ENCODE data around the gene IQCH.

The IQCH gene

DNA sequence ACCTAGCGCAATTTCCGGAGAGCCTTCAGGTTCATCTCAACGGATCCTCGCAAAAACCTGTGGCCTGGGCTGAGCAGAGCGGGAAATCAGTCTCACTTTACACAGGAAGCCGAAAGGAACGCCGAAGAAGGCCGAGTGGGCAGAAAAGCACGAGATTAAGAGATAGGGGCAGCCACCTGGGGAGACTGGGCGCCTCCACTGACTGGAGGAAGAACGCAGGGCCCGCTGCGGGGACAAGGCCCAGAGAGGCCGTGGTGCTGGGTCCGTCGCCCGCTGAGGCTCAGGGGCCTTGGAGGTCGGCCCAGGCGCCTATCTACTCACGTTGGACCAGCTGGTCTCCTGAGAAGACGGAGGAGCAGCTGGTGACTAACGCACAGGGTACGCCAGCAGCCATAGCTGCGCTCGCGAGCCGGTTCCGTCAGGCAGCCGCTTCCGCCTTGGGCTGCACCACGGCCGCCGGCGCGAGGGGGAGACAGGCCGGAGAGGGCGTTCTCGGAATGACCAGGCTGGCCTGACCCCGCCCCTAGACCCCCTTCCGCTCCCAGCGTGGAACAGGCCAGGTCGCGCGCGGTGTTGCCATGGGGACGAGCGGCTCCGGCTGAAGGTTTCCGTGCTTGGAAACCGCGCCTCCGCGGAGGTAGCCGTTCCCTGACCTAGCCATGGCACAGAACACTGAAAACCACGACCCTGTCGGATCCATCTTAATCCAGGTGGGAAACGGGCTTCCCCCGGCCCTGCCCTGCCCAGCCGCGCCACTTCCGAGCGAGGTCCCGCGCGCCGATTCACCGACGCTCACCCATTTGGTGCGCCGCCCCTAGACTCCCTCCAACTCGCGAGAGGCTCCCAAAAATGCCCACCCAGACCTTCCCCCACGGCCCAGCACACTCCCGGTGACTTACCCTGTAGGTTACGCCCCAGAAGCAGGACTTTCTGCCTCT is at the start of gene IQCH, which contains the start of gene AAGAB:
IQCH (plus strand) TSS at position 549 of the 938 bp plus-strand sequence; CDS start at position 660, 111 bp downstream.
AAGAB (minus strand) TSS at position 424 of the 938 bp plus-strand sequence; CDS start at position 394, 30 bp downstream.
- H3K27ac ChIP-seq = peak within 1 kb of the TSS; percentile 74
- no peaks in the 10 kb centered on the region for H3K36me3 ChIP-seq
- no peaks in the 10 kb centered on the region for H3K9me3 ChIP-seq
- peak within 1 kb of the TSS; percentile 76 to 85 for H3K4me3 ChIP-seq (ENCODE audit: low read depth in 1 of 2, low read length in 1 of 2)
- H3K27me3 ChIP-seq = peaks cover 21% of the 10 kb centered on the region
- H3K4me1 ChIP-seq (ENCODE audit: control insufficient read depth in 1 of 2, insufficient read depth in 1 of 2, low read depth in 1 of 2, low read length in 1 of 2) = peaks cover 25 to 27% of the 10 kb centered on the region in 2 experiments
- TF ChIP-seq, protein P1, sequence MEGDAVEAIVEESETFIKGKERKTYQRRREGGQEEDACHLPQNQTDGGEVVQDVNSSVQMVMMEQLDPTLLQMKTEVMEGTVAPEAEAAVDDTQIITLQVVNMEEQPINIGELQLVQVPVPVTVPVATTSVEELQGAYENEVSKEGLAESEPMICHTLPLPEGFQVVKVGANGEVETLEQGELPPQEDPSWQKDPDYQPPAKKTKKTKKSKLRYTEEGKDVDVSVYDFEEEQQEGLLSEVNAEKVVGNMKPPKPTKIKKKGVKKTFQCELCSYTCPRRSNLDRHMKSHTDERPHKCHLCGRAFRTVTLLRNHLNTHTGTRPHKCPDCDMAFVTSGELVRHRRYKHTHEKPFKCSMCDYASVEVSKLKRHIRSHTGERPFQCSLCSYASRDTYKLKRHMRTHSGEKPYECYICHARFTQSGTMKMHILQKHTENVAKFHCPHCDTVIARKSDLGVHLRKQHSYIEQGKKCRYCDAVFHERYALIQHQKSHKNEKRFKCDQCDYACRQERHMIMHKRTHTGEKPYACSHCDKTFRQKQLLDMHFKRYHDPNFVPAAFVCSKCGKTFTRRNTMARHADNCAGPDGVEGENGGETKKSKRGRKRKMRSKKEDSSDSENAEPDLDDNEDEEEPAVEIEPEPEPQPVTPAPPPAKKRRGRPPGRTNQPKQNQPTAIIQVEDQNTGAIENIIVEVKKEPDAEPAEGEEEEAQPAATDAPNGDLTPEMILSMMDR (IDR thresholded peaks at IDR 0.05) = no peak

DNA sequence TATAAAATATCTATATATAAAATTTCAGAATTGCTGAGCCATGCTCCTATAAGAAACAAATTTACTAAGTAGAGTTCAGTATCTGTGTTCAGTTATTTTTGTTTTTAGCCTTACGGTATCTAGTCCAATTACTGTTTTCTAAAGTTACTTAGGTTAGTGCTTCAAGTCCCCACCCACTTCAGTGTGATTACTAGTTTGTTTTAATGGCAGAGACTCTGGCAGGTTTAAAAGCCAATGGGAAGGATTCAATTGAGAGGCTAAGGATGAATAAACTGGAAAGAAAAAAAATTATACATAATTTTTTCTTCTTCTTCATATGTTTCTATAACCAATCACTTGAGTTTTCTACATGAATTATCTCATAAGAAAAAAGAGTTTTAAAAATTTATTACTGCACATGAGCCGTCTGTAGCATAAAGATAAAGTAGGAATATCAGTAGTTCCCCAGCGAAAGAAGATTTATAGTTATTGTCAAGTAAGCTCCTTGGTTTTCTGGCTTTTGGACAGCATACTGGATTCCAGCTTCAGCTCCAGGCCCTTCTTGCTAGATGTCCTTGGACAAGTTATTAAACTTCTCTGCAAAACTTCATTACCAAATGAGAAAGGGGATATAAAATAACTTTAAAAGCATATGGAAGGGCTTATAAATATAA is 46.9 kb upstream of the IQCH start:
- H3K4me3 ChIP-seq (ENCODE audit: low read depth in 1 of 2, low read length in 1 of 2) = no peak overlapping the region
- H3K9me3 ChIP-seq = no peaks in the 10 kb centered on the region
- H3K27ac ChIP-seq = no peak overlapping the region
- peaks cover 45% of the 10 kb centered on the region for H3K36me3 ChIP-seq
- TF ChIP-seq, protein P1 (IDR thresholded peaks at IDR 0.05) = no peak
- no peaks in the 10 kb centered on the region for H3K27me3 ChIP-seq
- no peaks in the 10 kb centered on the region for H3K4me1 ChIP-seq (ENCODE audit: control insufficient read depth in 1 of 2, insufficient read depth in 1 of 2, low read depth in 1 of 2, low read length in 1 of 2)

DNA sequence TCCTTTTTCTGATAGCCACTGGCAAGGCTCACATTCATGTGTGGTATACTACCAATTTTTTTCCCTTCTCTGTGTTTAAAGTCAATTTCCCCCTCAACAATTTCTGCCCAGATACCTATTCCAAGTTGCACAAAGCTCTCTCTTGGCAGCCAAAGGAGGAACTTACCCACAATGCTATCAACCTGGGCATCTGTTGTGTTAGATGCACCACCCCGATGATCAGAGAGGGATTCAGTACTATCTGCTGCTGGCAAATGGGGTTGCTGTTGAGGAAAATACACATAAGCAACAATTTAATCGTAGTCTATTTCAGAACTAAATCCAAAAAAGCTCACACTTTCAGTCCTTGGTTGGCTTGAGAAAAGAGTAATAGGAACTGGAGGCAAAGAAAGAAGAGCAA is 46.2 kb upstream of the IQCH start:
- Histone ChIP-seq H3K4me3 (ENCODE audit: low read depth in 1 of 2, low read length in 1 of 2) (no peak overlapping the region), H3K27ac (no peak overlapping the region), H3K36me3 (peaks cover 38% of the 10 kb centered on the region), H3K9me3 (no peaks in the 10 kb centered on the region), H3K4me1 (ENCODE audit: control insufficient read depth in 1 of 2, insufficient read depth in 1 of 2, low read depth in 1 of 2, low read length in 1 of 2) (no peaks in the 10 kb centered on the region), H3K27me3 (no peaks in the 10 kb centered on the region)
- TF ChIP-seq, protein P1 (IDR thresholded peaks at IDR 0.05) = no peak

DNA sequence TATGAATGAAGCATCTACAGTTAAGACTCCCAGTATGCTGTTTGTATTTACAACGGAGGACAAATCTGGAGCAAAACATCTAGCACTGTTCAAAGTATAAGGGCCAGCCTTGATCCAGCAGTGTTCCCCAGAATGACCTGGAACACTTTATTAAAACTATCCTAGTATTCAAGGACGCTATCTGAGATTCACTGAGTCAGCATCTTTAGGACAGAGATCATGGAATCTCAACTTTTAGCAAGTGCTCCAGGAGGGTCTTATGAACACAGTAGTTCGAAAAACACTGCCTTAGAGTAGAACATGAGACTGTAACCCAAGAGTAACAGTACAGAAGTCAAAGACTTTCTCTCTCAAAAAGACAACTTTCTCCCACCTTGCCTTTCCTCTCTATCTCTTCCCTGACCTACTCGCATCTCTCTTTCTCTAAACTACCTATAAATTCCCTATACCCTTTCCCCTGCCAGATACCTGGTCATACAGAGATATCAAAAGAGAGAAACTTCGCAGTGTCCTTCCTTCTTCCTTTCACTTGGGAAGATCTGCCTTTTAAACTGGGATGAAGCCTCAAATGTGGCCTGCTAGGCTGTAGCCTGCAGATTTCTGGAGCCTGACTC is 43.9 kb upstream of the IQCH start:
- Histone ChIP-seq H3K27ac (no peak overlapping the region), H3K36me3 (peaks cover 28% of the 10 kb centered on the region), H3K9me3 (no peaks in the 10 kb centered on the region), H3K4me3 (ENCODE audit: low read depth in 1 of 2, low read length in 1 of 2) (no peak overlapping the region), H3K4me1 (ENCODE audit: control insufficient read depth in 1 of 2, insufficient read depth in 1 of 2, low read depth in 1 of 2, low read length in 1 of 2) (no peaks in the 10 kb centered on the region), H3K27me3 (no peaks in the 10 kb centered on the region)
- TF ChIP-seq, protein P1 (IDR thresholded peaks at IDR 0.05) = no peak

DNA sequence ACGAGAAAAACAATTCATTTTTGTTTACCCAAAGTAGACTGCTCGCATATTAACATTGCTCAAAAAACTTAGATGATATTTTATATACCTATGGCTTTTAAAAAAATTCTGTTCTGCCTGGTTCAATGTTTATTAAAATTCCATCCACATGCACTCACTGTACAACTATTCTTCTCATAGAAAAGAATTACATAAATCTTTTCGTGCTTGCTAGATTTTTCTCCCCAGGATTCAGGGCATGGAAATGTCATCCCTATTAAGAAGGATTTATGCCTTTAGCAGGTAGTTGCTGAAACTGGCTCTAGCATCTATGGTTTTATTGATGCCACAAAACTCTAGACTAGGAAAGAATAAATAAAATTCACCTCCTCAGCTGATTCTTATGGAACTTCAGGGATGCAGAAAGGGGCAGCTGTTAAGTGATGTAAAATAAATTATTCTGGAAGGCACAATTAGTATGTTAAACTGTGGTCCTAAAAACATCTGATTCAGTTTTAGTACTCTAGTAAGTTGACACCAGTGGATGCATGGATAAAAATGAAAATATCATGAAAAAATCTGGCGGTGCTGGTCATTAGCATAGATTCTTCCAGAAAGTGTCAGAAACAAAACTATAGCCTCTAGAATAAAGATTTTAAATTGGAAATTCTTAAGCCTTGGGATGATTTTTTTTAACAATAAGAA is 41.8 kb upstream of the IQCH start:
- no peak overlapping the region for H3K4me3 ChIP-seq (ENCODE audit: low read depth in 1 of 2, low read length in 1 of 2)
- no peaks in the 10 kb centered on the region for H3K9me3 ChIP-seq
- TF ChIP-seq, protein P1 (IDR thresholded peaks at IDR 0.05) = no peak
- no peaks in the 10 kb centered on the region for H3K27me3 ChIP-seq
- H3K4me1 ChIP-seq (ENCODE audit: control insufficient read depth in 1 of 2, insufficient read depth in 1 of 2, low read depth in 1 of 2, low read length in 1 of 2) = no peaks in the 10 kb centered on the region
- H3K36me3 ChIP-seq = peaks cover 21% of the 10 kb centered on the region
- H3K27ac ChIP-seq = no peak overlapping the region

Measured in neutrophil (primary cell).